Progenitor cell of endocrine pancreas (in vitro differentiated cells): ENCODE results near the gene CDR2. TPM values are rescaled to one million over a fixed set of nuclear protein-coding genes. Genes with fewer than 3 reads are reported as not detected.

ENCODE experiments used
- DNase-seq: peaks from one replicate; pipeline ENCODE4 v3.0.0; 2021; ENCODE audit warnings: low spot score; ENCODE audit not compliant: unreplicated experiment
- H3K27ac Mint-ChIP-seq: 2 replicates; pipeline ENCODE4 v1.8.0; 2021; ENCODE audit warnings: mild to moderate bottlenecking, moderate library complexity, mixed read lengths
- H3K27me3 Mint-ChIP-seq: 2 replicates; pipeline ENCODE4 v1.8.0; 2021; ENCODE audit warnings: mixed read lengths
- H3K36me3 Mint-ChIP-seq: 2 replicates; pipeline ENCODE4 v1.8.0; 2022; ENCODE audit warnings: mixed read lengths; ENCODE audit not compliant: insufficient read depth
- H3K4me1 Mint-ChIP-seq: 2 replicates; pipeline ENCODE4 v1.8.0; 2021; ENCODE audit warnings: low read depth, mixed read lengths
- H3K4me3 Mint-ChIP-seq: 2 replicates; pipeline ENCODE4 v1.8.0; 2021; ENCODE audit warnings: low read depth, mild to moderate bottlenecking, moderate library complexity, mixed read lengths
- H3K9me3 Mint-ChIP-seq: 2 replicates; pipeline ENCODE4 v1.8.0; 2021; ENCODE audit warnings: low read depth, mixed read lengths
- total RNA-seq: library from RNA; stranded (reverse); gene quantifications from 2 replicates; pipeline ENCODE4 v1.2.1, GENCODE V29; 2021
- TF ChIP-seq, protein P1 (sequence below): fragments of 200-600 bp; sonication (generic); IDR thresholded peaks from one replicate; pipeline ENCODE4 v1.5.0; 2021; ENCODE audit warnings: antibody characterized with exemption, mild to moderate bottlenecking; ENCODE audit not compliant: unreplicated experiment

The CDR2 gene
- total RNA-seq, 1 donor from 2014 or later = 16.6 TPM

DNA sequence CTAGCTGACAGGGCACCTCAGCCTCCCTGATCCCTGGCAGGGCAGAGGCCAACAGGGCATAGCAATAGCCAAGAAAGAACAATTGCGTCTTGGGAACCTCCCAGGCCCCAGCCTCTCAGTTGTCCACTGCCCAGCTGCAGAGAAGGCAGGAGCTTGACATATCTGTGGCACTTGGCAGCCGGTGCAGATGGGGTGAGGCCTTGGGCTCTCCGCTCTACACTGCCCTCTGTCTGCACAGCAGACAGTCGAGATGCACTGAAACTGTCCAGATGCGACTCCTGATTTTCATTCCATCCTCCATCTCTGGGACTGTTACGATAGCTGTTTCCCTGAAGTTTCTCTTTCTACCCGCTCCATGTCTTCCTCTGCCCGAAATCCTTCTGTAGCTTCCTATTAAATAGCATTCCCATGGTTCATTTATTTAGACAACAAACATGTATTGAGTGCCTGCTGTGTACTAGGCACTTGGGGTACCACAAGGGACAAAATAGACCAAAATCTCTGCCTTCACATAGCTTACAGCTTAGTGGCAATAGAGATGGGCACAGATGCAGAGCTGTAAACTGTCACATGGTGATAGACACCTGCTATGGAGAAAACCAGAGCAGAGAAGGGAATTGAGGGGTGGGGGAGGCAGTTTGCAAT, 73.9 kb downstream of the CDR2 start:
- Mint-ChIP-seq H3K4me1 (peaks cover 8% of the 10 kb centered on the region), H3K4me3 (no peak overlapping the region), H3K27ac (peak overlapping the region; percentile 36)

DNA sequence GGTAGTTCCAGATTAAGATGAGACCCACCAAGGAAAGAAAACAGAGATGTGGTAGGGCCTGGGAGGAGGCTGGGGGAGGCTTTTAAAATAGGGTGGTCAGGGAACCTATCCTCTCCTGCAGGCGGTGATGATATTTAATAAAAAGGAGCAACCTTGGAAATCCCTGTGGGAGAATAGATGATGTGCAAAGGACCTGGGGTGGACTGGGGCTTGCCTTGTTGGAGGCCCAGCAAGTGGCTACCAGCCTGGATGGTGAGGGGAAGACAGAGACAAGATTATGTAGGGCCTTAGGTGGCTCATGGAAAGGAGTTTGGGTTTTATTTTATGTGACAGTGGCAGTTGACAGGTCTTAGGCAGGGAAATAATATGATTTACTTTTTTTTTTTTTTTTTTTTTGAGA, 75.4 kb downstream of the CDR2 start:
- Mint-ChIP-seq H3K4me1 (peaks cover 8% of the 10 kb centered on the region), H3K27me3 (no peaks in the 10 kb centered on the region), H3K27ac (peak overlapping the region; percentile 68), H3K4me3 (no peak overlapping the region), H3K9me3 (no peaks in the 10 kb centered on the region), H3K36me3 (peaks cover 9% of the 10 kb centered on the region)
- no peak for DNase-seq
- TF ChIP-seq, protein P1, sequence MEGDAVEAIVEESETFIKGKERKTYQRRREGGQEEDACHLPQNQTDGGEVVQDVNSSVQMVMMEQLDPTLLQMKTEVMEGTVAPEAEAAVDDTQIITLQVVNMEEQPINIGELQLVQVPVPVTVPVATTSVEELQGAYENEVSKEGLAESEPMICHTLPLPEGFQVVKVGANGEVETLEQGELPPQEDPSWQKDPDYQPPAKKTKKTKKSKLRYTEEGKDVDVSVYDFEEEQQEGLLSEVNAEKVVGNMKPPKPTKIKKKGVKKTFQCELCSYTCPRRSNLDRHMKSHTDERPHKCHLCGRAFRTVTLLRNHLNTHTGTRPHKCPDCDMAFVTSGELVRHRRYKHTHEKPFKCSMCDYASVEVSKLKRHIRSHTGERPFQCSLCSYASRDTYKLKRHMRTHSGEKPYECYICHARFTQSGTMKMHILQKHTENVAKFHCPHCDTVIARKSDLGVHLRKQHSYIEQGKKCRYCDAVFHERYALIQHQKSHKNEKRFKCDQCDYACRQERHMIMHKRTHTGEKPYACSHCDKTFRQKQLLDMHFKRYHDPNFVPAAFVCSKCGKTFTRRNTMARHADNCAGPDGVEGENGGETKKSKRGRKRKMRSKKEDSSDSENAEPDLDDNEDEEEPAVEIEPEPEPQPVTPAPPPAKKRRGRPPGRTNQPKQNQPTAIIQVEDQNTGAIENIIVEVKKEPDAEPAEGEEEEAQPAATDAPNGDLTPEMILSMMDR = no peak

More for the DNA sequence above, 73.9 kb downstream of the CDR2 start:
- TF ChIP-seq, protein P1 = peak; percentile 38
- Mint-ChIP-seq H3K27me3 (no peaks in the 10 kb centered on the region), H3K36me3 (peaks cover 12% of the 10 kb centered on the region), H3K9me3 (no peaks in the 10 kb centered on the region)
- no peak for DNase-seq

DNA sequence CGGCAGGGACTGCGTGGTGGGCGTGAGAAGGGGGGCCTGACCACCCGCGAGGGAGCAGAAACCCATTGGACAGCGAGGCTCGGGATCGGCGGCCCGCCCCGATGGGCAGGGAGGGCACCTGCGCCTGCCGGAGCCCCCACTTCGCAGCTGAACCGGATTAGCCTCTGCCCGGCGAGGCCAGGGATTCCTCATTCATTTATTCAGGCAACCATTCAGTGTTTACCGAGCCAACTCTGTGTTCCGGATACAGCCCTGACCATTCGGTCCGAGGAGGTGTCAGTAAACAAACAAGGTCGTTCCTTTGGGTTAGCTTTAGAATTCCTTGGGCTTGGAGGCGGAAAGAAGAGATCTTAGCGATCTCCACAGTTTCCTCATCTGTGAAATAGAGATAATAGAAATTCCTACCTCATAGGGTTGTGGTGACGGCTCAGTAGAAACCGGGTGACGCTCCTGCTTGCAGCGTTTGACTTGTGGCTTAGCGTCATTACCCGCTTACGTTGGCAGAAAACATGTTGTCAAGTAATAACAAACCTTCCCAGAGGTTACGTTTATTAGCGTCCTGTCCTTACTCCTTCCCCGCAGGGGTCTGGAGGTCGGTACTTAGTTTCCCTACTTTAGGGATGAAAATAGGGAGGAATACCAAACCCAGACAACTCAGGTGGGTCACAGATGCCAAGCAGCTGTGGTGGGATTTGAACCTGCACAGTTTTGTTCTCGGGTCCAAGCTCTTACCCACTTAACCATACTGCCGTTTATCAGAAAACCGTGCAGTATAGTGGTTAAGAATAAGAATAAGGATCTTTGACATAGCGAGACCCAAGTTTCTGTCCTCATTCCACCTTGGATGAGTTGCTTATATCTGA, 76.3 kb downstream of the CDR2 start:
- H3K36me3 Mint-ChIP-seq = peaks cover 6% of the 10 kb centered on the region
- H3K27ac Mint-ChIP-seq = peak overlapping the region; percentile 99
- peak overlapping the region; percentile 93 for H3K4me3 Mint-ChIP-seq
- no peaks in the 10 kb centered on the region for H3K9me3 Mint-ChIP-seq
- TF ChIP-seq, protein P1 = no peak
- H3K4me1 Mint-ChIP-seq = peaks cover 8% of the 10 kb centered on the region
- peak; percentile 52 for DNase-seq
- no peaks in the 10 kb centered on the region for H3K27me3 Mint-ChIP-seq

DNA sequence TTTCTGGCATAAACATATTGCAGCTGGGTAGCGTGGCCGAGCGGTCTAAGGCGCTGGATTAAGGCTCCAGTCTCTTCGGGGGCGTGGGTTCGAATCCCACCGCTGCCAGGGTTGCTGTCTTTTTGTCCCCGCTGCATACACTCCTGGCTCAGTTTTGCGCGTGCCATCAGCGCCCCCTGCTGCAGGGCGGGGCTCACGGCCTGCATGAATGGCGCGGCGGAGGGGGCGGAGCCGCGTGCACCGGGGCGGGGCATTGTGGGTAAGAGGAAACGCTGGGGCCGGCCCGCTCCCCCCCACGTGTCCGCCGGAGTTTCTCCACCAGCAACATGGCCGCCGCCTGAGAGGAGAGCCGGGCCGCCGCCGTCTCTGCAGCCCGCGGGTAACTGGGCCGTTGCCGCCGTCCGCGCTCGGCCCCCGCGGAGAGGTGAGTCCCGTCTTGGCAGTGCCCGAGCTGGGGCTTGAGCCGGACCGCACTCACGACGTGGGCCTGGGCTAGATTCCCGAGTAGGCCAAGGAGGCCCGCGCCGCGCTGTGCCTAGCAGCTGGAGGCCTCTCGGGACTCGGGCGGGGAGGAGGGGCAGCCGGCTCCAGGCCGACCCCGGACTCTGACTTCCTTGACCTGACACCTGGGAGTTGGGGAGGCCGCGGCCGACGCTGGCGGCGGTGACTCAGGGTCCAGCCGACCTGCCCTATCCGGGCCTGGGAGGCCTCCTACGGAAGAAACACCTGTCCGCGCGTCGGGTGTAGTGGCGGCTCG, 77.1 kb downstream of the CDR2 start, which contains the start of gene POLR3E:
POLR3E (plus strand) TSS at position 296 of the 757 bp plus-strand sequence. CDS start 5,560 bp downstream, outside the sequence.
- Mint-ChIP-seq H3K4me3 (peak within 1 kb of the TSS; percentile 93), H3K27me3 (no peaks in the 10 kb centered on the region), H3K27ac (peak within 1 kb of the TSS; percentile 99), H3K36me3 (peaks cover 3% of the 10 kb centered on the region), H3K4me1 (peaks cover 8% of the 10 kb centered on the region), H3K9me3 (no peaks in the 10 kb centered on the region)
- TF ChIP-seq, protein P1 = peak; percentile 90
- peak; percentile 100 for DNase-seq
